OCI-LY3 (cell line): Measurements from ENCODE around the gene MGAT3.

Experiments used
- EZH2phosphoT487 ChIP-seq: fragments of 200-600 bp; shearing (Covaris generic); IDR thresholded peaks from 2 replicates; pipeline ENCODE4 v1.6.1; 2018; ENCODE audit warnings: antibody characterized with exemption, mixed run types, low read depth
- TF ChIP-seq, protein P1 (sequence below): fragments of 200-600, 300-600 bp; sonication (generic); IDR thresholded peaks from 2 replicates; pipeline ENCODE4 v1.5.1; 2014; ENCODE audit warnings: antibody characterized with exemption, low read length, low read depth

GRCh38 chr22:39432361-39432811, 24.4 kb upstream of the MGAT3 start:
- TF ChIP-seq, protein P1, sequence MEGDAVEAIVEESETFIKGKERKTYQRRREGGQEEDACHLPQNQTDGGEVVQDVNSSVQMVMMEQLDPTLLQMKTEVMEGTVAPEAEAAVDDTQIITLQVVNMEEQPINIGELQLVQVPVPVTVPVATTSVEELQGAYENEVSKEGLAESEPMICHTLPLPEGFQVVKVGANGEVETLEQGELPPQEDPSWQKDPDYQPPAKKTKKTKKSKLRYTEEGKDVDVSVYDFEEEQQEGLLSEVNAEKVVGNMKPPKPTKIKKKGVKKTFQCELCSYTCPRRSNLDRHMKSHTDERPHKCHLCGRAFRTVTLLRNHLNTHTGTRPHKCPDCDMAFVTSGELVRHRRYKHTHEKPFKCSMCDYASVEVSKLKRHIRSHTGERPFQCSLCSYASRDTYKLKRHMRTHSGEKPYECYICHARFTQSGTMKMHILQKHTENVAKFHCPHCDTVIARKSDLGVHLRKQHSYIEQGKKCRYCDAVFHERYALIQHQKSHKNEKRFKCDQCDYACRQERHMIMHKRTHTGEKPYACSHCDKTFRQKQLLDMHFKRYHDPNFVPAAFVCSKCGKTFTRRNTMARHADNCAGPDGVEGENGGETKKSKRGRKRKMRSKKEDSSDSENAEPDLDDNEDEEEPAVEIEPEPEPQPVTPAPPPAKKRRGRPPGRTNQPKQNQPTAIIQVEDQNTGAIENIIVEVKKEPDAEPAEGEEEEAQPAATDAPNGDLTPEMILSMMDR, result no peak
- TF ChIP-seq EZH2phosphoT487, result no peak
